Body of pancreas (tissue), 4 donors: Measurements from ENCODE around the gene UBR1. TPM values are rescaled to one million over a fixed set of nuclear protein-coding genes. Genes with fewer than 3 reads are reported as not detected.

ENCODE experiments used
- ATAC-seq: fragments of 150-250 bp; one replicate; pipeline ENCODE4 v1.9.1; 2016
- DNase-seq, 4 donors: peaks; one replicate each; pipeline ENCODE4 v3.0.0-alpha.2; 2019
- H3K27ac ChIP-seq, 4 donors: fragments of 200-600 bp; sonication (generic); 1 replicate in 3 of 4; 2 replicates in 1 of 4; pipeline versions ENCODE4 v1.5.1 to v1.6.1; 2016 to 2019; ENCODE audit warnings: mild to moderate bottlenecking in 1 of 4, mixed read lengths in 1 of 4, moderate library complexity in 1 of 4
- H3K27me3 ChIP-seq, 2 donors: fragments of 200-600 bp; sonication (generic); one replicate each; pipeline ENCODE4 v1.6.0; 2016; ENCODE audit warnings: mild to moderate bottlenecking in 1 of 2
- H3K36me3 ChIP-seq, 2 donors: fragments of 200-600 bp; sonication (generic); replicated peaks in 1 of 2; 2 replicates each; pipeline ENCODE4 v1.5.1; 2016; ENCODE audit warnings: low read depth in 2 of 2; ENCODE audit not compliant: insufficient read depth in 1 of 2
- H3K4me1 ChIP-seq: fragments of 200-600 bp; sonication (generic); one replicate; pipeline ENCODE4 v1.6.0; 2016
- H3K4me3 ChIP-seq, 2 donors: fragments of 200-600 bp; sonication (generic); 1 replicate in 1 of 2; 2 replicates in 1 of 2; pipeline ENCODE4 v1.5.1; 2016 to 2019
- H3K9me3 ChIP-seq, 3 donors: fragments of 200-600 bp; sonication (generic); 1 replicate in 2 of 3; 2 replicates in 1 of 3; pipeline ENCODE4 v1.5.1; 2016
- POLR2A ChIP-seq, 3 donors: fragments of 450-650 bp; IDR thresholded peaks; one replicate each; pipeline ENCODE4 v1.6.1; 2016; ENCODE audit warnings: antibody characterized with exemption in 3 of 3, mild to moderate bottlenecking in 2 of 3
- WGBS, 2 donors: methylation state at CpG; one replicate each; pipeline ENCODE4 v1.1.5; 2017; 5-methylcytosine and 5-hydroxymethylcytosine counted together
- intact Hi-C: fragments of 100-400 bp; cut with DNase I; formaldehyde crosslinking; loops from one replicate; pipeline ENCODE4 v1.15.1; 2023
- total RNA-seq, 2 donors: library from RNA; depleted of rRNA; stranded (reverse); fragments of >200 nt; gene quantifications; one replicate each; pipeline ENCODE4 v1.1.0, GENCODE V29; 2016
- TF ChIP-seq, protein P1 (sequence below), 7 experiments: fragments of 450-650 bp in 4 of 7; fragments of 200-600 bp in 3 of 7; sonication (generic) in 3 of 7; IDR thresholded peaks; one replicate each; pipeline ENCODE4 v1.5.1; 2016 to 2019; ENCODE audit warnings: antibody characterized with exemption in 7 of 7

Gene UBR1
- total RNA-seq, 2 donors from 2014 or later, result 18.5 to 29.3 TPM

DNA sequence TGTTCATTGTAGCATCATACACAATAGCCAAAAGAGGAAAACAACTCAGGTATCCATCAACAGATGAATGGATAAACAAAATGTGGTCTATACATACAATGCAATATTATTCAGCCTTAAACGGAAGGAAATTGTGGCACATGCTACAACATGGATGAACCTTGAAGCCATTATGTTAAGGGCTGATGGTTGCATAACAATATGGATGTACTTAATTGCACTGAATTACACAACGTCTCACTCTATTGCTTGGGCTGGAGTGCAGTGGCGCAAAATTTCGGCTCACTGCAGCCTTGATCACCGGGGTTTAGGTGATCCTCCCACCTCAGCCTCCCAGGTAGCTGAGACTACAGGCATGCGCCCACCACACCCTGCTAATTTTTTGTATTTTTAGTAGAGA is 20.5 kb upstream of the UBR1 start:
- H3K27ac ChIP-seq, result peak overlapping the region in 1 of 4 donors; percentile 90
- H3K36me3 ChIP-seq, result no peaks in the 10 kb centered on the region
- H3K27me3 ChIP-seq, result no peaks in the 10 kb centered on the region
- 83 to 85% methylated on average over 6 of the region's 6 CpGs for WGBS, 2 donors
- no peak overlapping the region for H3K4me3 ChIP-seq
- peaks cover 0 to 4% (median 0%) of the 10 kb centered on the region in 3 donors for H3K9me3 ChIP-seq
- intact Hi-C loops, result no loop called here
- TF ChIP-seq POLR2A (IDR thresholded peaks at IDR 0.05), result no peak
- TF ChIP-seq, protein P1, sequence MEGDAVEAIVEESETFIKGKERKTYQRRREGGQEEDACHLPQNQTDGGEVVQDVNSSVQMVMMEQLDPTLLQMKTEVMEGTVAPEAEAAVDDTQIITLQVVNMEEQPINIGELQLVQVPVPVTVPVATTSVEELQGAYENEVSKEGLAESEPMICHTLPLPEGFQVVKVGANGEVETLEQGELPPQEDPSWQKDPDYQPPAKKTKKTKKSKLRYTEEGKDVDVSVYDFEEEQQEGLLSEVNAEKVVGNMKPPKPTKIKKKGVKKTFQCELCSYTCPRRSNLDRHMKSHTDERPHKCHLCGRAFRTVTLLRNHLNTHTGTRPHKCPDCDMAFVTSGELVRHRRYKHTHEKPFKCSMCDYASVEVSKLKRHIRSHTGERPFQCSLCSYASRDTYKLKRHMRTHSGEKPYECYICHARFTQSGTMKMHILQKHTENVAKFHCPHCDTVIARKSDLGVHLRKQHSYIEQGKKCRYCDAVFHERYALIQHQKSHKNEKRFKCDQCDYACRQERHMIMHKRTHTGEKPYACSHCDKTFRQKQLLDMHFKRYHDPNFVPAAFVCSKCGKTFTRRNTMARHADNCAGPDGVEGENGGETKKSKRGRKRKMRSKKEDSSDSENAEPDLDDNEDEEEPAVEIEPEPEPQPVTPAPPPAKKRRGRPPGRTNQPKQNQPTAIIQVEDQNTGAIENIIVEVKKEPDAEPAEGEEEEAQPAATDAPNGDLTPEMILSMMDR (IDR thresholded peaks at IDR 0.05), result no peak
- H3K4me1 ChIP-seq, result peaks cover 38% of the 10 kb centered on the region
- DNase-seq, result no peak
- ATAC-seq, result no peak

DNA sequence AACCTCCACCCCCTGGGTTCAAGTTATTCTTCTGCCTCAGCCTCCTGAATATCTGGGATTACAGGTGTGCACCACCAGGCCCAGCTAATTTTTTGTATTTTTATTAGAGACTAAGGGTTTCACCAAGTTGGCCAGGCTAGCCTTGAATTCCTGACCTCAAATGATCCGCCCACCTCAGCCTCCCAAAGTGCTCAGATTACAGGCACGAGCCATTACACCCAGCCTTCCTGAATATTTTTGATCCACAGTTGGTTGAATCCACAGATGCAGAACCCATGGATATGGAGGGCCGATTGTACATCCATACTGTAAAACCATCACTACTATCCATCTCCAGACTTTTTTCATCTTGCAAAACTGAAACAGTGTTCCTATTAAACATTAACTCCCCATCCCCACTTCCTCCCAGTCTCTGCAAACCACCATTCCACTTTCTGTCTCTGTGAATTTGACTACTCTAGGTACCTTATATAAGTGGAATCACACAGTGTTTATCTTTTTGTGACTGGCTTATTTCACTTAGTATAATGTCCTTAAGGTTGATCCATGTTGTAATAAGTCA is 19.3 kb upstream of the UBR1 start:
- no peak for TF ChIP-seq POLR2A (IDR thresholded peaks at IDR 0.05)
- TF ChIP-seq, protein P1 (IDR thresholded peaks at IDR 0.05), result no peak
- H3K27ac ChIP-seq, result peak overlapping the region in 2 of 4 donors; percentile 3 to 18
- H3K36me3 ChIP-seq, result no peaks in the 10 kb centered on the region
- H3K4me1 ChIP-seq, result peaks cover 38% of the 10 kb centered on the region
- 38 to 60% methylated on average over 3 of the region's 3 CpGs for WGBS, 2 donors
- H3K4me3 ChIP-seq, result no peak overlapping the region
- intact Hi-C loops, result no loop called here
- H3K9me3 ChIP-seq, result peaks cover 0 to 4% (median 0%) of the 10 kb centered on the region in 3 donors
- ATAC-seq (no peak), DNase-seq (no peak)
- no peaks in the 10 kb centered on the region for H3K27me3 ChIP-seq

DNA sequence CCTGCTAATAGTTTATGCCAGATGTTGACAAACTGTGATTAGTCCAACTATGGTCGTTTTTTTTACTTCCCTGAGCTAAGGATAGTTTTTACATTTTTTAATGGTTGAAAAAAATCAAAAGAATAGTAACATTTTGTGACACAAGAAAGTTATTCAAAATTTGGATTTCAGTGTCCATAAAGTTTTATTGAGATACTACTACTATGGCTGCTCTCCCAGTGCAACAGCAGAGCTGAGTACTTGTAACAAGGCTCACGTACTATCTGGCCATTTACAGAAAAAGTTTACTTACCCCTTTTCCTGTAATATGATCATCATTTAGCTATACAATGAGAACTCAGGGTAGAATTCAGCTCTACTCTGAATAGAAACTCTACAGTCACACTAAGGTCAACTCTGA is 16.0 kb upstream of the UBR1 start:
- 48 to 56% methylated on average over 2 of the region's 2 CpGs for WGBS, 2 donors
- H3K9me3 ChIP-seq, result no peaks in the 10 kb centered on the region
- no peaks in the 10 kb centered on the region for H3K36me3 ChIP-seq
- DNase-seq, result no peak
- no peak for ATAC-seq
- intact Hi-C loops, result no loop called here
- no peak overlapping the region for H3K4me3 ChIP-seq
- no peak overlapping the region for H3K27ac ChIP-seq
- H3K27me3 ChIP-seq, result no peaks in the 10 kb centered on the region
- H3K4me1 ChIP-seq, result peaks cover 21% of the 10 kb centered on the region
- no peak for TF ChIP-seq POLR2A (IDR thresholded peaks at IDR 0.05)
- TF ChIP-seq, protein P1 (IDR thresholded peaks at IDR 0.05), result no peak

DNA sequence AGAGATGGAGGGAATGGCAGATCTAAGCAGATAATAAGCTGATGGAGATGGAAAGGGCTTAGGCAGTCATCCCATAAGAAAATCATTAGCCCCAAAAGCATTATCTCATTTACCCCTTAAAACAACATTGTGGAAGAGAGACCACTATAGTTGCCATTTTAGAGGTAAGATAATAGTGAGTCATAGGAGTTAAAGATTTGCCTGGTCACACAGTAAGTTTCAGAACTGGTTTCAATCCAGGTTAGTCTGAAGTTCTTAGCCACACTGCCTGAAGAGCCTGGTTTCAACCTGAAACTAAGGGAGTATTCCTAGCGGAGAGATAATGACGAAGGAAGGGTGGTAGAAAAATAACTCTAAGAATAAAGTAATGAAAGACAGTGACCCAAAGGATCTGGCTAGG is 13.0 kb upstream of the UBR1 start:
- ATAC-seq (no peak), DNase-seq (no peak)
- peaks cover 4% of the 10 kb centered on the region for H3K4me1 ChIP-seq
- H3K27ac ChIP-seq, result no peak overlapping the region
- H3K4me3 ChIP-seq, result no peak overlapping the region
- intact Hi-C loops, result no loop called here
- no peaks in the 10 kb centered on the region for H3K36me3 ChIP-seq
- H3K27me3 ChIP-seq, result no peaks in the 10 kb centered on the region
- WGBS, 2 donors, result 84 to 85% methylated on average over 2 of the region's 2 CpGs
- H3K9me3 ChIP-seq, result no peaks in the 10 kb centered on the region
- TF ChIP-seq, protein P1 (IDR thresholded peaks at IDR 0.05), result no peak
- no peak for TF ChIP-seq POLR2A (IDR thresholded peaks at IDR 0.05)

DNA sequence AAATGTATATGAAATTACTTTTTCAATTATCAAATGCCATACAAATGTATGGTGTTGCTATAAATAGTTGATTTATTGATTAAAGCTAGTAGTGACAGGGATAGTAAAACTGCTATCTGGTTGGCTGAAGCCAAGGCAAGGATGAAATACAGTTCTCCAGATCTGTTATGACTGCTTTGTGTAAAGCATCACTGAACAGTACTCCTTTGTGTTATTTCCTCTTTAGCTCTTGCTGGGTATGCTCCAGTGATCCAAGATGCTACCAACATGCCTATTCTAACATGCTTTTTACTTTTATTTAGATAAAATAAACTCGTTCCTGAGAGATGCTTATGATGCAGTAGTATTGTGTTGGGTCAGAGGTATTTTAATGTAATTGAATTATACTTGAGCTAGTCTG is 12.4 kb upstream of the UBR1 start:
- intact Hi-C loops, result no loop called here
- TF ChIP-seq POLR2A (IDR thresholded peaks at IDR 0.05), result no peak
- TF ChIP-seq, protein P1 (IDR thresholded peaks at IDR 0.05), result no peak
- Histone ChIP-seq H3K27me3 (no peaks in the 10 kb centered on the region), H3K27ac (no peak overlapping the region), H3K4me3 (no peak overlapping the region), H3K36me3 (no peaks in the 10 kb centered on the region), H3K4me1 (peaks cover 4% of the 10 kb centered on the region), H3K9me3 (no peaks in the 10 kb centered on the region)
- DNase-seq (no peak), ATAC-seq (no peak)
- 31 to 32% methylated on average over 1 of the region's 1 CpG for WGBS, 2 donors
